Lower leg skin (tissue), 3 donors: ENCODE data around the gene TRAPPC6A.

Source experiments
- CTCF ChIP-seq, 3 donors: fragments of 450-650 bp; IDR thresholded peaks; one replicate each; pipeline ENCODE4 v1.5.1; 2016; ENCODE audit warnings: antibody characterized with exemption in 3 of 3, mild to moderate bottlenecking in 3 of 3, moderate library complexity in 2 of 3
- POLR2A ChIP-seq, 2 donors: fragments of 450-650 bp; IDR thresholded peaks; one replicate each; pipeline ENCODE4 v1.6.1; 2016 to 2017; ENCODE audit warnings: antibody characterized with exemption in 2 of 2, mild to moderate bottlenecking in 1 of 2, moderate library complexity in 1 of 2

- TF ChIP-seq CTCF (IDR thresholded peaks at IDR 0.05) (no peak), POLR2A (IDR thresholded peaks at IDR 0.05) (no peak)
Observed at GRCh38 chr19:45166723-45167252, 11.2 kb downstream of the TRAPPC6A start.
